SK-MEL-5 (cell line): ENCODE results near the gene EDARADD. TPM values are rescaled to one million over a fixed set of nuclear protein-coding genes. Genes with fewer than 3 reads are reported as not detected.

Experiments
- DNase-seq: peaks from one replicate; pipeline ENCODE4 v3.0.0-alpha.2; 2016; ENCODE audit warnings: low read depth, low spot score
- in situ Hi-C: cut with HindIII; loops from 2 replicates; pipeline ENCODE4 v1.10.0; 2016; ENCODE audit warnings: low sequenced_read_pairs, high pct_unique_total_duplicates, low pct_unique_long_range_greater_than_20kb
- total RNA-seq: library from RNA; depleted of rRNA; stranded (reverse); fragments of >200 nt; shearing (Covaris generic); gene quantifications from 2 replicates; pipeline ENCODE4 v1.2.3, GENCODE V29; 2014

EDARADD gene
- total RNA-seq, 1 experiment from 2014 or later = 2.5 TPM

GRCh38 chr1:236381565-236382158 is 12.4 kb upstream of the EDARADD start:
- DNase-seq = no peak
- in situ Hi-C loops = no loop called here

- DNase-seq = no peak
- in situ Hi-C loops = no loop called here
Observed at GRCh38 chr1:236388332-236388731, 5.8 kb upstream of the EDARADD start.

GRCh38 chr1:236389253-236389652 is 4.8 kb upstream of the EDARADD start:
- in situ Hi-C loops = no loop called here
- DNase-seq = no peak

- DNase-seq = no peak
- in situ Hi-C loops = no loop called here
Observed at GRCh38 chr1:236391008-236391407, 3.1 kb upstream of the EDARADD start.

- in situ Hi-C loops = no loop called here
- no peak for DNase-seq
Observed at GRCh38 chr1:236392182-236392581, 1.9 kb upstream of the EDARADD start.

GRCh38 chr1:236394879-236395229 is 768 bp downstream of the EDARADD start:
- peak; percentile 42 for DNase-seq
- in situ Hi-C loops = no loop called here

GRCh38 chr1:236395230-236395946 is 1.3 kb downstream of the EDARADD start:
- in situ Hi-C loops = no loop called here
- peak; percentile 51 for DNase-seq

- in situ Hi-C loops = no loop called here
- DNase-seq = no peak
Observed at GRCh38 chr1:236395947-236396664, 2.0 kb downstream of the EDARADD start.

- no peak for DNase-seq
- in situ Hi-C loops = no loop called here
Observed at GRCh38 chr1:236396665-236397043, 2.6 kb downstream of the EDARADD start.

GRCh38 chr1:236397173-236397759 is 3.2 kb downstream of the EDARADD start:
- in situ Hi-C loops = no loop called here
- no peak for DNase-seq

GRCh38 chr1:236398538-236398937 is 4.5 kb downstream of the EDARADD start:
- in situ Hi-C loops = no loop called here
- no peak for DNase-seq

GRCh38 chr1:236400061-236400603 is 6.0 kb downstream of the EDARADD start:
- DNase-seq = no peak
- in situ Hi-C loops = no loop called here

GRCh38 chr1:236401698-236402097 is 7.6 kb downstream of the EDARADD start:
- no peak for DNase-seq
- in situ Hi-C loops = no loop called here

GRCh38 chr1:236403905-236404696 is 10.0 kb downstream of the EDARADD start:
- DNase-seq = no peak
- in situ Hi-C loops = no loop called here

GRCh38 chr1:236407059-236407458 is 13.0 kb downstream of the EDARADD start:
- in situ Hi-C loops = no loop called here
- DNase-seq = no peak

- in situ Hi-C loops = no loop called here
Observed at GRCh38 chr1:236413688-236414087, 19.6 kb downstream of the EDARADD start.

GRCh38 chr1:236416165-236416564 is 22.1 kb downstream of the EDARADD start:
- no peak for DNase-seq
- in situ Hi-C loops = no loop called here

More at GRCh38 chr1:236413688-236414087, 19.6 kb downstream of the EDARADD start:
- no peak for DNase-seq

GRCh38 chr1:236417336-236417735 is 23.2 kb downstream of the EDARADD start:
- in situ Hi-C loops = no loop called here
- no peak for DNase-seq
